Dendritic cell treated with granulocyte-macrophage colony-stimulating factor and Interleukin-4, amounts not matched to agents 40 ng/mL and 50 ng/mL, for 4 days (primary cell): ENCODE data around the gene KIF5A.
"Not testable (repeated sequence)": the region's sequence is repeated elsewhere in the genome, so short reads cannot be mapped to it uniquely, and the experiment has no call there.

Experiments
- H3K27ac Mint-ChIP-seq: one replicate; pipeline ENCODE4 v1.8.0; 2022; ENCODE audit warnings: mild to moderate bottlenecking, mixed read lengths
- H3K27me3 Mint-ChIP-seq: one replicate; pipeline ENCODE4 v1.8.0; 2022; ENCODE audit warnings: mild to moderate bottlenecking, mixed read lengths
- H3K36me3 Mint-ChIP-seq: one replicate; pipeline ENCODE4 v1.8.0; 2022; ENCODE audit warnings: low read depth, mixed read lengths
- H3K4me1 Mint-ChIP-seq: one replicate; pipeline ENCODE4 v1.8.0; 2022; ENCODE audit warnings: low read depth, mixed read lengths
- H3K4me3 Mint-ChIP-seq: one replicate; pipeline ENCODE4 v1.8.0; 2022; ENCODE audit warnings: mild to moderate bottlenecking, moderate library complexity, mixed read lengths
- H3K9me3 Mint-ChIP-seq: one replicate; pipeline ENCODE4 v1.8.0; 2022; ENCODE audit warnings: mixed read lengths
- intact Hi-C: fragments of 100-400 bp; cut with micrococcal nuclease; formaldehyde crosslinking; loops from one replicate; pipeline ENCODE4 v1.15.0; 2022

KIF5A gene

GRCh38 chr12:57515934-57516541 is 33.8 kb upstream of the KIF5A start:
- H3K4me3 Mint-ChIP-seq = no peak overlapping the region
- H3K27ac Mint-ChIP-seq = no peak overlapping the region
- H3K4me1 Mint-ChIP-seq = peaks cover 39% of the 10 kb centered on the region
- no peaks in the 10 kb centered on the region for H3K9me3 Mint-ChIP-seq
- no peaks in the 10 kb centered on the region for H3K27me3 Mint-ChIP-seq
- H3K36me3 Mint-ChIP-seq = peaks cover 94% of the 10 kb centered on the region
- intact Hi-C loops = no loop called here

DNA sequence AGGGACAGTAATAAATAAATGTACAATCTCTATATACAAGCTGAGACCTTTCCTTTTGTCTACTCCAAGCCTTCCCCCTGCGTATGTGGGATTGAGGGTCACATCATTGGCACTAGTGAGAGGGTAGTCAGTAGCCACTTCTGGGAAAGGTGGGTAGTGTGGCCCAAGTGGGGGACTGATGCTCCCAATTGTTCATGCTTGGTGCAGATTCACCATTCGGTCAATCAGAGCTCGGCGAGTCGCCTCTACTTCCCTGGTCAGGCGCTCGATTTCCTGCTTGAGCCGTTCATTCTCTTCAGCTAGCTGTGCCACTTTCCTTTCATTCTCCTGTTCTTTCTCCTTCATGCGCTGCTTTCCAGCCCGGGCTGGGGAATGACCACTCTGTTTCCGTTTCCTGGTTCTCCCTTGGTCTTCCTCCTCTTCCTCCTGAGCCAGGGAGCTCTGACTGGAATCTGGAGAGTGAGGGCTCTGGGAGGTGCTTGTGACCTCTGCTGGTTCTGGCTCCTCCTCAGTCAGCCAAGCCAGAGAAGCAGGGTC is 33.2 kb upstream of the KIF5A start:
- Mint-ChIP-seq H3K27ac (peak overlapping the region; percentile 40), H3K9me3 (no peaks in the 10 kb centered on the region), H3K4me1 (peaks cover 46% of the 10 kb centered on the region), H3K27me3 (no peaks in the 10 kb centered on the region), H3K4me3 (no peak overlapping the region), H3K36me3 (peaks cover 88% of the 10 kb centered on the region)
- intact Hi-C loops = no loop called here

- Mint-ChIP-seq H3K27ac (peak overlapping the region; percentile 40), H3K36me3 (peaks cover 83% of the 10 kb centered on the region), H3K9me3 (no peaks in the 10 kb centered on the region)
Measured at GRCh38 chr12:57517187-57517586, 32.7 kb upstream of the KIF5A start.

GRCh38 chr12:57517718-57518117 is 32.1 kb upstream of the KIF5A start:
- H3K27ac Mint-ChIP-seq, H3K4me3 Mint-ChIP-seq, H3K27me3 Mint-ChIP-seq, H3K9me3 Mint-ChIP-seq, intact Hi-C loops: not testable (repeated sequence)
- H3K4me1 Mint-ChIP-seq = peaks cover 53% of the 10 kb centered on the region
- peaks cover 77% of the 10 kb centered on the region for H3K36me3 Mint-ChIP-seq

More at GRCh38 chr12:57517187-57517586, 32.7 kb upstream of the KIF5A start:
- intact Hi-C loops = no loop called here
- no peaks in the 10 kb centered on the region for H3K27me3 Mint-ChIP-seq
- peaks cover 51% of the 10 kb centered on the region for H3K4me1 Mint-ChIP-seq
- H3K4me3 Mint-ChIP-seq = no peak overlapping the region

GRCh38 chr12:57518176-57518919 is 31.5 kb upstream of the KIF5A start:
- peak overlapping the region; percentile 95 for H3K4me3 Mint-ChIP-seq
- intact Hi-C loops = no loop called here
- H3K36me3 Mint-ChIP-seq = peaks cover 76% of the 10 kb centered on the region
- H3K27ac Mint-ChIP-seq = peak overlapping the region; percentile 98
- peaks cover 57% of the 10 kb centered on the region for H3K4me1 Mint-ChIP-seq
- no peaks in the 10 kb centered on the region for H3K9me3 Mint-ChIP-seq
- H3K27me3 Mint-ChIP-seq = no peaks in the 10 kb centered on the region

GRCh38 chr12:57518920-57519795 is 30.7 kb upstream of the KIF5A start:
- Mint-ChIP-seq H3K4me1 (peaks cover 65% of the 10 kb centered on the region), H3K27me3 (no peaks in the 10 kb centered on the region), H3K36me3 (peaks cover 73% of the 10 kb centered on the region), H3K9me3 (no peaks in the 10 kb centered on the region), H3K27ac (peak overlapping the region; percentile 98), H3K4me3 (peak overlapping the region; percentile 95)
- intact Hi-C loops = no loop called here

- intact Hi-C loops = loop anchor here (1.0 kb wide), 1 partner anchor 31 kb away; the partner anchor contains the start of gene MARS1
- Mint-ChIP-seq H3K27me3 (no peaks in the 10 kb centered on the region), H3K9me3 (no peaks in the 10 kb centered on the region), H3K27ac (peak overlapping the region; percentile 98), H3K4me1 (peaks cover 65% of the 10 kb centered on the region), H3K4me3 (peak overlapping the region; percentile 95), H3K36me3 (peaks cover 73% of the 10 kb centered on the region)
Measured at GRCh38 chr12:57519796-57520052, 30.1 kb upstream of the KIF5A start.

DNA sequence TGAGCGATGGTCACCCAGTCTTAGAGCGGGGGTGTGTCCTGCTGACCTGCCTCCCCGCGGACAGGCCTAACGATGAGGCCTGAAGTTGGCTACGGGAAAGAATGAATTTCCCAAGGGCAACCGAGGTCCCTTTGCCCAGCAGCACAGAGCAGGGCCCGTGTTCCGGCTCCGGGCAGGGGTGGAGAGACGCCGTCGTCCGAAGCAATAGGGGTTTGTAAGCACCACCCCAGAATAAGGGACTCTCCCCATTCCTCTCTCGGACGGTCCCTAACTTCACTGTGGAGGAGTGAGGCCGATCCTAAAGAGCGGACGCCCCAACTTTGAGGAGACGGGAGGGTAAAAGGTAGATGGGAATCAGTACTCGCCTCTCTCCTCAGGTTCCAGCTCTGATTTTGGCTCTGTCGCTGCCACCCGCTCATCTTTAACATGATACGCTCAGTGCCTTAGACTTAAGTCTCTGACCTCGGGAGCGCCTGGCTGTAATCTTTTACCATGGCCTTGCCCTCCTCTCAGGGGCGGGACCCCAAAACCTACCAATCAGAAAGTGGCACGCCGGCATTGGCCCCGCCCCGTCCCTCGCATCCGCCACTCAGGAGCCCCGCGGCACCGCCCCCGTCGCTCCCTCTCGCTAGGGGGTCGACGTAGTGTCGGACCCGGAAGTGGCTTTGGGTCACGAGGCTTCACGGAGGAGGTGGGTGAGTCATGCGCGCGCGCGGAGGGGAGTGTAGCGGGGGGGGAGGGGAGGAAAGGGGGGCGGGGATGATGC is 29.6 kb upstream of the KIF5A start, which contains the start of gene DDIT3:
TSS of gene DDIT3 (minus strand) at position 462 of the 766 bp plus-strand sequence. CDS start 3,108 bp downstream, outside the sequence.
- peak within 1 kb of the TSS; percentile 98 for H3K27ac Mint-ChIP-seq
- intact Hi-C loops = loop anchor here (1.0 kb wide), 1 partner anchor 32 kb away; the partner anchor contains the start of gene MARS1
- no peaks in the 10 kb centered on the region for H3K9me3 Mint-ChIP-seq
- peaks cover 69% of the 10 kb centered on the region for H3K4me1 Mint-ChIP-seq
- peaks cover 73% of the 10 kb centered on the region for H3K36me3 Mint-ChIP-seq
- peak within 1 kb of the TSS; percentile 95 for H3K4me3 Mint-ChIP-seq
- H3K27me3 Mint-ChIP-seq = no peaks in the 10 kb centered on the region

DNA sequence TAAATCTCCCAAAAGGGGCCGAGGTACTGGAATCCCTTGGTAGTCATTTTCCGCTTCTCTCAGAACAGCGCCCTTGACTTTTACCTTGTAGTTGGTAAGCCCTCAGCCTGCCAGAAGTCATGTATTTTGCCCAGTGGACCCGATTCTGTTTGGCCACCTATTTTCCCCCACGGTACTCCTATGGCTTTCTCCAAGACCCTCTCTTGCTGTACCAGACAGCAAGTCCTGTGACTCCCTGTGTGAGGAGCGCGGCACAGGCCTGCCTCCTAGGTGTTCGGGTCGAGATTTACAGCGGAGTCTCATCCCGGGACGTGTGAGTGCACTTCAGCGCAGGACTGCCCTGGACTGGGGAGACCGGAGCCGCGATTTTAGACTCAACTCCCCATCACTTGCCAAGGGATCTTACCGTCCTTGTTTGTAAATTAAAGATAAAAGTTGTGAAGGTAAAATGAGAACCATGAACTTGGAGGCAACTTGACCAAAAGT is 28.3 kb upstream of the KIF5A start:
- Mint-ChIP-seq H3K4me3 (peak overlapping the region; percentile 95), H3K27me3 (no peaks in the 10 kb centered on the region), H3K4me1 (peaks cover 81% of the 10 kb centered on the region), H3K27ac (peak overlapping the region; percentile 98), H3K36me3 (peaks cover 73% of the 10 kb centered on the region), H3K9me3 (no peaks in the 10 kb centered on the region)
- intact Hi-C loops = no loop called here

- intact Hi-C loops = no loop called here
Measured at GRCh38 chr12:57522011-57522886, 27.6 kb upstream of the KIF5A start, which contains the start of gene MBD6. Gene MBD6 (plus strand): TSS chr12:57522824. CDS start chr12:57524304, 1,480 bp downstream.

GRCh38 chr12:57522887-57523705 is 26.7 kb upstream of the KIF5A start:
- Mint-ChIP-seq H3K9me3 (no peaks in the 10 kb centered on the region), H3K27me3 (no peaks in the 10 kb centered on the region), H3K27ac (peak overlapping the region; percentile 98), H3K36me3 (peaks cover 73% of the 10 kb centered on the region), H3K4me3 (peak overlapping the region; percentile 95), H3K4me1 (peaks cover 74% of the 10 kb centered on the region)
- intact Hi-C loops = loop anchor here (1.0 kb wide), 2 partner anchors 24 to 47 kb away; partner anchors contain the start of gene DCTN2

More at GRCh38 chr12:57522011-57522886, 27.6 kb upstream of the KIF5A start, which contains the start of gene MBD6:
- Mint-ChIP-seq H3K36me3 (peaks cover 73% of the 10 kb centered on the region), H3K4me3 (peak within 1 kb of the TSS; percentile 95), H3K27ac (peak within 1 kb of the TSS; percentile 98), H3K9me3 (no peaks in the 10 kb centered on the region), H3K4me1 (peaks cover 79% of the 10 kb centered on the region), H3K27me3 (no peaks in the 10 kb centered on the region)
